Thoracic aorta (tissue), 2 donors: Measurements from ENCODE around the gene PRDM10. TPM values are rescaled to one million over a fixed set of nuclear protein-coding genes. Genes with fewer than 3 reads are reported as not detected.

ENCODE experiments used
- ATAC-seq: fragments of 150-250 bp; one replicate; pipeline ENCODE4 v1.8.0; 2017; ENCODE audit warnings: low read depth; ENCODE audit not compliant: insufficient number of reproducible peaks, low FRiP score
- DNase-seq: peaks from one replicate; pipeline ENCODE4 v3.0.0-alpha.2; 2020; ENCODE audit warnings: low spot score
- H3K27ac ChIP-seq, 2 donors: fragments of 200-600 bp; sonication (generic); 1 replicate in 1 of 2; 2 replicates in 1 of 2; pipeline ENCODE4 v1.5.1; 2016; ENCODE audit warnings: mild to moderate bottlenecking in 2 of 2, moderate library complexity in 2 of 2
- H3K27me3 ChIP-seq: fragments of 200-600 bp; sonication (generic); replicated peaks from 2 replicates; pipeline ENCODE4 v1.6.0; 2016; ENCODE audit warnings: mild to moderate bottlenecking; ENCODE audit not compliant: insufficient read depth
- H3K36me3 ChIP-seq: fragments of 200-600 bp; sonication (generic); one replicate; pipeline ENCODE4 v1.5.1; 2016
- H3K4me1 ChIP-seq, 2 donors: fragments of 200-600 bp; sonication (generic); 1 replicate in 1 of 2; 2 replicates in 1 of 2; pipeline versions ENCODE4 v1.5.1 to v1.6.0; 2016; ENCODE audit warnings: low read depth in 2 of 2, mild to moderate bottlenecking in 1 of 2; ENCODE audit not compliant: control insufficient read depth in 1 of 2
- H3K4me3 ChIP-seq: fragments of 200-600 bp; sonication (generic); 2 replicates; pipeline ENCODE4 v1.5.1; 2016; ENCODE audit warnings: mild to moderate bottlenecking
- H3K9me3 ChIP-seq: fragments of 200-600 bp; sonication (generic); 2 replicates; pipeline ENCODE4 v1.5.1; 2016
- total RNA-seq, 2 donors: library from RNA; depleted of rRNA; stranded (reverse); fragments of >200 nt; gene quantifications; one replicate each; pipeline versions ENCODE4 v1.1.0 to v1.2.3, GENCODE V29; 2016
- TF ChIP-seq, protein P1 (sequence below): fragments of 200-600 bp; sonication (generic); IDR thresholded peaks from one replicate; pipeline ENCODE4 v1.5.1; 2019; ENCODE audit warnings: antibody characterized with exemption

The PRDM10 gene
- total RNA-seq, 2 donors from 2014 or later = 8.8 to 10.4 TPM

DNA sequence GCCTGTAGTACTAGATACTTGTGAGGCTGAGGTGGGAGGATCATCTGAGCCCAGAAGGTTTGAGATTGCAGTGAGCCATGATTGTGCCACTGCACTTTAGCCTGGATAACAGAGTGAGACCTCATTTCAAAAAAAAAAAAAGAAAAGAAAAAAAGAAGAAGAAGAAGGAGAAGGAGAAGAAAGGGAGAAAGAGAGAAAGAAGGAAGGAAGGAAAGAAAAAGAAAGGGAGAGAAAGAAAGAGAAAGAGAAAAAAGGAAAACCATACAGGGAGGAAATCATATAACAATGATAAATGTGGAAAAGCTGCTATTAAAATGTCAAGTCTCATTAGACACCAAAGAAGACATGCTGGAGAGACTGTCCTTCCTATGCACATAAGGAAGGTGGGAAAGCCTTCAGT lies 5.7 kb upstream of the PRDM10 start:
- Histone ChIP-seq H3K36me3 (no peaks in the 10 kb centered on the region), H3K27me3 (no peaks in the 10 kb centered on the region), H3K9me3 (no peaks in the 10 kb centered on the region), H3K4me3 (no peak overlapping the region), H3K27ac (no peak overlapping the region), H3K4me1 (peaks cover 4 to 8% of the 10 kb centered on the region in 2 donors)
- DNase-seq (no peak), ATAC-seq (no peak)
- TF ChIP-seq, protein P1, sequence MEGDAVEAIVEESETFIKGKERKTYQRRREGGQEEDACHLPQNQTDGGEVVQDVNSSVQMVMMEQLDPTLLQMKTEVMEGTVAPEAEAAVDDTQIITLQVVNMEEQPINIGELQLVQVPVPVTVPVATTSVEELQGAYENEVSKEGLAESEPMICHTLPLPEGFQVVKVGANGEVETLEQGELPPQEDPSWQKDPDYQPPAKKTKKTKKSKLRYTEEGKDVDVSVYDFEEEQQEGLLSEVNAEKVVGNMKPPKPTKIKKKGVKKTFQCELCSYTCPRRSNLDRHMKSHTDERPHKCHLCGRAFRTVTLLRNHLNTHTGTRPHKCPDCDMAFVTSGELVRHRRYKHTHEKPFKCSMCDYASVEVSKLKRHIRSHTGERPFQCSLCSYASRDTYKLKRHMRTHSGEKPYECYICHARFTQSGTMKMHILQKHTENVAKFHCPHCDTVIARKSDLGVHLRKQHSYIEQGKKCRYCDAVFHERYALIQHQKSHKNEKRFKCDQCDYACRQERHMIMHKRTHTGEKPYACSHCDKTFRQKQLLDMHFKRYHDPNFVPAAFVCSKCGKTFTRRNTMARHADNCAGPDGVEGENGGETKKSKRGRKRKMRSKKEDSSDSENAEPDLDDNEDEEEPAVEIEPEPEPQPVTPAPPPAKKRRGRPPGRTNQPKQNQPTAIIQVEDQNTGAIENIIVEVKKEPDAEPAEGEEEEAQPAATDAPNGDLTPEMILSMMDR = no peak

DNA sequence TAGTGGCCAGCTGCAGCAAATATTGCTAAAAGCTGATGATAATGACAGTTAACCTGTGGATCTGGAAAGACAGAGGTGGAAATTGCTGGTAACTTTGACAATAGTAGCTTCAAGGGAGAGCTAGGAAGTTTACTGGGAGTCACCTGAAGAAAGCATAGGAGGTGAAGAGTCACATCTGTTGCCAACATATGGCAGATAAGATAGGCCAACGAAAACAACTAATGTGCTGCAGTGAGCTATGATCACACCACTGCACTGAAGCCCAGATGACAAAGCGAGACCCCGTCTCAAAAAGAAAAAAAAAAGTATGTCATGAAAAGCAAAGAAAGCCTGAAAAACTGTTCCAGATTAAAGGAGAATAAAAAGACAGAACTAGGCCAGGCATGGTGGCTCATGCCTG lies 4.3 kb upstream of the PRDM10 start:
- Histone ChIP-seq H3K4me3 (no peak overlapping the region), H3K27ac (no peak overlapping the region), H3K4me1 (peaks cover 4 to 8% of the 10 kb centered on the region in 2 donors), H3K9me3 (no peaks in the 10 kb centered on the region), H3K36me3 (no peaks in the 10 kb centered on the region), H3K27me3 (no peaks in the 10 kb centered on the region)
- DNase-seq (no peak), ATAC-seq (no peak)
- TF ChIP-seq, protein P1 = no peak

DNA sequence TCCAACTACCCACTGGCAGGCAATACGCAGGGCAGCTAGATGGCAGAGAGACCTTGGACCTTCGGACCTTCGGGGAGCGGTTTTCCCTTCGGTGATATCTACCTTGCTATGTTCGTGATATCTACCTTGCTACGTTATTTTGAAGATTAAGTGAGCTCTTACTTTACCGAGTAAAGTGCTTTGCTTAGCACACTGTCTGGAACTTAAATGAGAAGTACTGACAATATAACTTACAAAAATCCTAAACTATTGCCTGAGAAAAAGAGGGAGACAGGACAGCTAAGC lies 1.0 kb upstream of the PRDM10 start:
- peak overlapping the region; percentile 95 to 99 for H3K27ac ChIP-seq
- H3K4me1 ChIP-seq = peaks cover 14 to 25% of the 10 kb centered on the region in 2 donors
- no peak for ATAC-seq
- no peaks in the 10 kb centered on the region for H3K9me3 ChIP-seq
- no peak for DNase-seq
- H3K36me3 ChIP-seq = no peaks in the 10 kb centered on the region
- H3K27me3 ChIP-seq = no peaks in the 10 kb centered on the region
- TF ChIP-seq, protein P1 = no peak
- peak overlapping the region; percentile 77 for H3K4me3 ChIP-seq

DNA sequence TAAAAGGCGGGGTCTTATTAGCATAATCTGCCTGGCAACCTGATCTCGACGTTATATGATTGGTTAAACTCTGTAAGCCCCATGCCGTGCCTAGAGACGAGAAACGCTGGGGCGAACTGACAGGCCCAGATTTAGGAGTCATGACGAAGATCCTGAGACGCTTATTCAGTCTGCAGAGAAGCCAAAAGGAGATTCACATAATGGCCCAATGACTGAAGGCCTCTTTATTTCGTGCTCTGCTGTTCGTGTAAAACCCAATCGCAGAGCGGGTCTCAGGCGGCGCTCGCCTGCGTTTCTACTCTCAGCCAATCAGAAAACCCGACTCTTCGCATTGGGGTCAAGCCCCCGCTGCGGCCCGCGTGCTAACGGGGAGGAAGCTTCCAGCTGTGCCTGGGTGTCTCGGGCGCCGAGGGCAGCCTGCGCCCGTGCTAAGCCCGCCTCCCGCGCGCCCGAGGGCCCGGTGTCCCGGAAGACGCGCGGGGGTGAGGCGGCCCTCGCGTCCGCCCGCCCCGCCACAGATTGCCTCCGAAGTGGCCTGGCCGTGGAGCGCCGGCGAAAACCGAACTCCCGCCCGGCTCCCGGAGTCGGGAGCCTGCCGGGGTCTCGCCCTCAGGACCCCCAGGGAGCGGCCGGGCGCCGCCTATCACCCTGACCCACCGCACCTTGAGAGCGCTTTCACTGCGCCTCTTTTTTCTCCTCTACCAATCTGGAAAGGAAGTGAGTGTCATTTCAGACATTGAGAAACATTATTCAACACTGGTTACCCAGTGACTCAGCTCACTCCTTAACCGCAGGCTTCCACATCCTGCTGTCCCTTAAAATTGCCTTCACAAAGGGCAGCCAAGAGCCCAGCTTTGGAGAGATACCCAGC lies 446 bp upstream of the PRDM10 start:
- Histone ChIP-seq H3K9me3 (no peaks in the 10 kb centered on the region), H3K36me3 (no peaks in the 10 kb centered on the region), H3K27ac (peak overlapping the region; percentile 95 to 99), H3K4me3 (peak overlapping the region; percentile 77), H3K4me1 (peaks cover 14 to 25% of the 10 kb centered on the region in 2 donors), H3K27me3 (no peaks in the 10 kb centered on the region)
- TF ChIP-seq, protein P1 = no peak
- DNase-seq (peak; percentile 73), ATAC-seq (peak; percentile 97)

DNA sequence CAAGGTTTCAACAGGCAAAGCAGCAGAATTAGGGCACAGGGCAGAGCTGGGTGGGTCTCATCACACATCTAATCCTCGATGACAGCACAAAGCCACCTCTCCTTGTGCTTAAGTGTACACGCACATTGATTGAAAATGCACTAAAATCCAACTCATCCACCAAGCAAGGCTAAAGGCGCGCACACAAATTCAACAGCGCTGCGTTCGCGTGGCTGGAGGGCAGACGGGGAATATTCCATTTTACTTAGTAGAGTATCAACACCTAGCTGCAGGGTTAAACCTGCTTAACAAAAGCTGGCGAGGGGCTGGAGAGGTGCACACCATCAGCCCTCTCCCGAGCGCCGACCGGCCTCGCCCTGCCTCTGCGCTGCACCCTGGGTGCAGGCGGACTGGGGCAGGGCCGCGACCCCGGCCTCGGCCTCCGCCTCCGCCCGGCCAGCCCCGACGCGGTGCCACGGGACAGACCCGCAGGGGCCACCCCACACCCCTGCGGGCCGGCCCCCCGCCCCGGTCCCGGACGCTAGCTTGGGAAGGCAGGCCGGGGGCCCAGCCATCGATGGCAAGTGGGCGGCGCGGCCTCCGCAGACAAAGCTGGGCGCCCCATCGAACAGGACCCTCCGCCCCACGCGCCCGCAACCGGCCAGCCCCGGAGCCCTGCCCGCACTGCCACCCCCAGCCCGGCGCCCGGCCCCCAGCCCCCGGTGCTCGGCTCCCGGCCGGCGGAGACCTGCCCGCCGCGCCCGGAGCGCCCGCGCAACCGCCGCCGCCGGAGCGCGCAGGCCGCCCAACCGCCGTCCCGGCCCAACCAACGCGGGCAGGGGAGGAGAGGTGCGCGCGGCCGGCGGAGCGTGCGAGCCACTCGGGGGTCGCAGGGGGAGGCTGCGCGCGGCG lies 929 bp downstream of the PRDM10 start:
- peaks cover 14 to 25% of the 10 kb centered on the region in 2 donors for H3K4me1 ChIP-seq
- no peaks in the 10 kb centered on the region for H3K36me3 ChIP-seq
- DNase-seq (no peak), ATAC-seq (peak; percentile 11)
- no peaks in the 10 kb centered on the region for H3K9me3 ChIP-seq
- peak overlapping the region; percentile 95 to 99 for H3K27ac ChIP-seq
- H3K27me3 ChIP-seq = no peaks in the 10 kb centered on the region
- peak overlapping the region; percentile 77 for H3K4me3 ChIP-seq
- TF ChIP-seq, protein P1 = no peak
